Tibial nerve (tissue), 3 donors: ENCODE data around the gene ZCCHC8.

ENCODE experiments used
- CTCF ChIP-seq, 5 experiments: fragments of 200-600 bp in 3 of 5; fragments of 450-650 bp in 2 of 5; sonication (generic) in 3 of 5; IDR thresholded peaks; one replicate each; pipeline ENCODE4 v1.5.1; 2016 to 2019; ENCODE audit warnings: antibody characterized with exemption in 5 of 5, mild to moderate bottlenecking in 3 of 5, moderate library complexity in 2 of 5
- POLR2A ChIP-seq, 2 donors: fragments of 450-650 bp; IDR thresholded peaks; one replicate each; pipeline ENCODE4 v1.6.1; 2017; ENCODE audit warnings: antibody characterized with exemption in 2 of 2, mild to moderate bottlenecking in 2 of 2, moderate library complexity in 2 of 2

- TF ChIP-seq CTCF (IDR thresholded peaks at IDR 0.05) (no peak), POLR2A (IDR thresholded peaks at IDR 0.05) (no peak)
Measured at GRCh38 chr12:122523846-122524718, 23.4 kb upstream of the ZCCHC8 start.
